ENCODE results near the gene LMNTD2. TPM values are rescaled to one million over a fixed set of nuclear protein-coding genes. Genes with fewer than 3 reads are reported as not detected.
"Not testable (repeated sequence)": the region's sequence is repeated elsewhere in the genome, so short reads cannot be mapped to it uniquely, and the experiment has no call there.

LMNTD2 gene
- total and polyA plus RNA-seq, 10 donors = 3.9 to 10.1 (median 5.7) TPM

DNA sequence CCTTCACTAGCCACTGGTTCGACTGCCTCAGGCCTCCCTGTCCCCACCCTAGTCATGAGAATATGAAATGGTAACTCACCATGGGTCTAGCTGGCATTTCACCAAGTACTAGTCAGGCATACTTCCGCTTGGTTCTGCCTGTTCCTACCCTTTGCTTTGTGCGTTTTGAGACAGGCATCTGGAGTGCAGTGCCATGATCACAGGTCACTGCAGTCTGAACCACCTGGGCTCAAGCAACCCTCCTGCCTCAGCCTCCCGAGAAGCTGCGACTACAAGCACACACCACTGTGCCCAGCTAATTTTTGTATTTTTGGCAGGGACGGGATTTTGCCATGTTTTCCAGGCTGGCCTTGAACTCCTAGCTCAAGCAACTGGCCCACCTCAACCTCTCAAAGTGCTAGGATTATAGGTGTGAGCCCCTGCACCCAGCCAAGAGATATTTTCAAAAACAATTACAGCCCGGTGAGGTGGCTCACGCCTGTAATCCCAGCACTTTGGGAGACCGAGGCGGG lies 39.3 kb downstream of the LMNTD2 start:
- 88 to 92% (median 91%) methylated on average over 10 of the region's 10 CpGs for WGBS, 5 donors

DNA sequence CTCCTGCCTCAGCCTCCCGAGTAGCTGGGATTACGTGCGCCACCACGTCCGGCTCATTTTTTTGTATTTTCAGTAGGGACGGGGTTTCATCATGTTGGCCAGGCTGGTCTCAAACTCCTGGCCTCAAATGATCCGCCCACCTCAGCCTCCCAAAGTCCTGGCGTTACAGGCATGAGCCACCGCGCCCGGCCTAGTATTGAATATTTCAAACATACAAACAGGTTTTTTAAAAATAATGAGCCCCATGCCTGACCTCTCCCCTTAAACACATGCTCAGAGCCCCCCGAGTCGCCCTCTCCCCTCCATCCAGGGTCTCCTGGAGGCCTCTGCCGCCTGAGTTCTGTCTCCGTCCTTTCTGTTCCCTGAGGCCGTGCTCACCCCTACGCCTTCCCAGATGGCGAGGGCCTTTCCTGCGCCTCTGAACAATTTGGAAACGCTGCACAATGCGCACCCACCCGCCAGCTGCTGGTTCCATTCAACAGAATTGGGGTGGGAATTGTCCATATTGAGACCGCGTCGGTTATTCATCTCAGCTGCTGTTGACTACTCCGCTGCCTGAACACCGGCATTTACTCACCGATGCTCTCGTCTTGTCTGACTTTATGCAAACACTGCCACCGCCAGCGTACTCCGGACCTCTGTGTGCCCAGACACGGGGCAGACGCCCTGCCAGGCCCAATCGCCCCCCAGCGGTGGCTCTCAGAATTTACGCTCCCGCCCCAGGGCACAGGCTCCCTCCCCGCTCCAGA lies 39.9 kb downstream of the LMNTD2 start:
- TF ChIP-seq POLR2AphosphoS5 (IDR thresholded peaks at IDR 0.05) = no peak
- TF ChIP-seq POLR2A (IDR thresholded peaks at IDR 0.05) = no peak
- TF ChIP-seq, protein P1, sequence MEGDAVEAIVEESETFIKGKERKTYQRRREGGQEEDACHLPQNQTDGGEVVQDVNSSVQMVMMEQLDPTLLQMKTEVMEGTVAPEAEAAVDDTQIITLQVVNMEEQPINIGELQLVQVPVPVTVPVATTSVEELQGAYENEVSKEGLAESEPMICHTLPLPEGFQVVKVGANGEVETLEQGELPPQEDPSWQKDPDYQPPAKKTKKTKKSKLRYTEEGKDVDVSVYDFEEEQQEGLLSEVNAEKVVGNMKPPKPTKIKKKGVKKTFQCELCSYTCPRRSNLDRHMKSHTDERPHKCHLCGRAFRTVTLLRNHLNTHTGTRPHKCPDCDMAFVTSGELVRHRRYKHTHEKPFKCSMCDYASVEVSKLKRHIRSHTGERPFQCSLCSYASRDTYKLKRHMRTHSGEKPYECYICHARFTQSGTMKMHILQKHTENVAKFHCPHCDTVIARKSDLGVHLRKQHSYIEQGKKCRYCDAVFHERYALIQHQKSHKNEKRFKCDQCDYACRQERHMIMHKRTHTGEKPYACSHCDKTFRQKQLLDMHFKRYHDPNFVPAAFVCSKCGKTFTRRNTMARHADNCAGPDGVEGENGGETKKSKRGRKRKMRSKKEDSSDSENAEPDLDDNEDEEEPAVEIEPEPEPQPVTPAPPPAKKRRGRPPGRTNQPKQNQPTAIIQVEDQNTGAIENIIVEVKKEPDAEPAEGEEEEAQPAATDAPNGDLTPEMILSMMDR (IDR thresholded peaks at IDR 0.05 in 8 of 11, conservative IDR thresholded peaks at IDR 0.05 in 3 of 11) = no peak
- no peak for DNase-seq
- Histone ChIP-seq H3K4me1 (peaks cover 0 to 12% (median 10%) of the 10 kb centered on the region in 6 donors), H3K36me3 (no peaks in the 10 kb centered on the region), H3K27ac (no peak overlapping the region), H3K4me3 (no peak overlapping the region), H3K27me3 (replicated peaks in 1 of 7) (no peaks in the 10 kb centered on the region), H3K9me3 (peaks cover 0 to 18% (median 13%) of the 10 kb centered on the region in 8 donors)
- 93 to 95% (median 93%) methylated on average over 39 of the region's 39 CpGs for WGBS, 5 donors
- intact Hi-C loops (cut with DNase I; ENCODE audit: low total_unique reads) = no loop called here

More for the DNA sequence above, 39.3 kb downstream of the LMNTD2 start:
- Histone ChIP-seq H3K4me3 (no peak overlapping the region), H3K4me1 (peaks cover 0 to 12% (median 10%) of the 10 kb centered on the region in 6 donors), H3K36me3 (no peaks in the 10 kb centered on the region), H3K9me3 (peaks cover 0 to 14% (median 11%) of the 10 kb centered on the region in 8 donors), H3K27me3 (replicated peaks in 1 of 7) (no peaks in the 10 kb centered on the region), H3K27ac (no peak overlapping the region)
- no peak for DNase-seq
- TF ChIP-seq, protein P1 (IDR thresholded peaks at IDR 0.05 in 8 of 11, conservative IDR thresholded peaks at IDR 0.05 in 3 of 11) = no peak
- TF ChIP-seq POLR2A (IDR thresholded peaks at IDR 0.05) (no peak), POLR2AphosphoS5 (IDR thresholded peaks at IDR 0.05) (no peak)
- intact Hi-C loops (cut with DNase I; ENCODE audit: low total_unique reads) = no loop called here

DNA sequence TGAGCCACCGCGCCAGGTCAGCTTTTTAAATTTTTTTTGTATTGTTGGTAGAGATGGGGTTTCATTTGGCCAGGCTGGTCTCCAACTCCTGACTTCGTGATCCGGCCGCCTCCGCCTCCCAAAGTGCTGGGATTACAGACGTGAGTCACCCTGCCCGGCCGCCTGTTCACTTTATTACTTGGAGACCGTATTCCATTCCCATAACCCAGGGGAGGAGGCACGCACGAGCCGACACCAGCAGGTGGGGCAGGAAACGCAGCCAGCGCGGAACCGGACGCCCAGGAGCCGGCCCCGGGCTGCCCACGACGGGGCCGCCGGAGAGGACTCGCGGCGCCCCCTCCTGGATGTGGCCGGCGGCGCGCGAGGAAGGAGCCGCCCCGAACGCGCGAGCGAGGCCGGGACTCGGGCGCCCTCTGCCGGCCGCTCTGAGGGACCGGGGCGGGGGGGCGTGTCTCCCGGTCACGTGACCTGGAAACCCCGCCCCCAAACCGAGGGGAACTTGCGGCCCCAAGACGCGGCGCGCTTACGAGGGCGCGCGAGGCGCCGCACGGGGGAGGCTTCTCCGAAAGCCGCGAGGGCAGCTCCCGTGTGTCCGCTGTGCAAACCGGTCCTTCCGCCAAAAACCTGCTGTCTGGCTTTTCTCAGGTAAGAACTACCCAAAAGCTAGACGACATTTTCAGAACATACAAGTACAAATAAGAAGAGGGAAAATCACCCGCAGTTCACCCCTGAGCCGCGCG lies 41.9 kb downstream of the LMNTD2 start:
- peaks cover 0 to 18% (median 13%) of the 10 kb centered on the region in 8 donors for H3K9me3 ChIP-seq
- peak; percentile 97 for DNase-seq
- H3K4me1 ChIP-seq = peaks cover 0 to 12% (median 10%) of the 10 kb centered on the region in 6 donors
- WGBS, 5 donors = 9 to 23% (median 11%) methylated on average over 39 to 74 of the region's 74 CpGs
- peaks cover 0 to 7% (median 0%) of the 10 kb centered on the region in 6 donors for H3K36me3 ChIP-seq
- H3K4me3 ChIP-seq = peak overlapping the region in 6 of 8 donors; percentile 4 to 57 (median 22)
- H3K27me3 ChIP-seq (replicated peaks in 1 of 7) = no peaks in the 10 kb centered on the region
- peak; percentile 67 to 82 (median 78) for TF ChIP-seq POLR2AphosphoS5 (IDR thresholded peaks at IDR 0.05)
- peak in 1 of 3 donors; percentile 58 for TF ChIP-seq POLR2A (IDR thresholded peaks at IDR 0.05)
- TF ChIP-seq, protein P1 (IDR thresholded peaks at IDR 0.05 in 8 of 11, conservative IDR thresholded peaks at IDR 0.05 in 3 of 11) = peak; percentile 80 to 100 (median 100)
- intact Hi-C loops (cut with DNase I; ENCODE audit: low total_unique reads) = no loop called here
- H3K27ac ChIP-seq = peak overlapping the region; percentile 42 to 83 (median 77)

DNA sequence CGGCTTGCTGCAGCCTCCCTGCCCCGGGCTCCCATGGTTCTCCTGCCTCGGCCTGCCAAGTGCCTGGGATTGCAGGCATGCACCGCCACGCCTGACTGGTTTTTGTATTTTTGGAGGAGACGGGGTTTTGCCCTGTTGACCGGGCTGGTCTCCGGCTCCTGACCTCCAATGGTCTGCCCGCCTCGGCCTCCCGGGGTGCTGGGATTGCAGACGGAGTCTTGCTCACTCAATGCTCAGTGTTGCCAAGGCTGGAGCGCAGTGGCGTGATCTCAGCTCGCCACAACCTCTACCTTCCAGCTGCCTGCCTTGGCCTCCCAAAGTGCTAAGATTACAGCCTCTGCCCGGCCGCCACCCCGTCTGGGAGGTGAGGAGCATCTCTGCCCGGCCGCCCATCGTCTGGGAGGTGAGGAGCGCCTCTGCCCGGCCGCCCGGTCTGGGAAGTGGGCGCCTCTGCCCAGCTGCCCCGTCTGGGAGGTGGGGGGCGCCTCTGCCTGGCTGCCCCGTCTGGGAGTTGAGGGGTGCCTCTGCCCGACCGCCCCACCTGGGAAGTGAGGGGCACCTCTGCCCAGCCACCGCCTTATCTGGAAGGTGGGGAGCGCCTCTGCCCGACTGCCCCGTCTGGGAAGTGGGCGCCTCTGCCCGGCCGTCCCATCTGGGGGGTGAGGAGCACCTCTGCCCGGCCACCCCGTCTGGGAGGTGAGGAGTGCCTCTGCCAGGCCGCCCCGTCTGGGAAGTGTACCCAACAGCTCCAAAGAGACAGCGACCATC lies 43.4 kb downstream of the LMNTD2 start:
- H3K4me3 ChIP-seq = not testable (repeated sequence)
- DNase-seq = peak; percentile 82

More for the DNA sequence above, 43.4 kb downstream of the LMNTD2 start:
- peaks cover 0 to 18% (median 13%) of the 10 kb centered on the region in 8 donors for H3K9me3 ChIP-seq
- H3K27ac ChIP-seq; intact Hi-C loops (cut with DNase I; ENCODE audit: low total_unique reads); H3K27me3 ChIP-seq (replicated peaks in 1 of 7): not testable (repeated sequence)
- H3K4me1 ChIP-seq = peaks cover 0 to 17% (median 11%) of the 10 kb centered on the region in 6 donors
- peaks cover 0 to 18% (median 0%) of the 10 kb centered on the region in 6 donors for H3K36me3 ChIP-seq
- 96 to 98% (median 97%) methylated on average over 17 to 43 of the region's 43 CpGs for WGBS, 5 donors

Data from spleen (tissue), 11 donors.